Upper lobe of left lung (tissue), 6 donors: ENCODE results near the gene ADRA2A. TPM values are rescaled to one million over a fixed set of nuclear protein-coding genes. Genes with fewer than 3 reads are reported as not detected.

Experiments
- ATAC-seq, 2 donors: fragments of 200-7000 bp; cut with Tn5 transposase; one replicate each; pipeline ENCODE4 v1.9.1; 2022; ENCODE audit warnings: mild to moderate bottlenecking in 2 of 2, moderate library complexity in 2 of 2; ENCODE audit not compliant: low FRiP score in 2 of 2
- DNase-seq, 2 donors: peaks; one replicate each; pipeline ENCODE4 v3.0.0-alpha.2; 2019 to 2020
- H3K27ac ChIP-seq, 4 donors: fragments of 200-600 bp; sonication (generic); one replicate each; pipeline ENCODE4 v1.5.1; 2016 to 2019
- H3K27me3 ChIP-seq, 4 donors: fragments of 200-600 bp; sonication (generic); one replicate each; pipeline ENCODE4 v1.5.1; 2017 to 2019
- H3K36me3 ChIP-seq, 4 donors: fragments of 200-600 bp; sonication (generic); one replicate each; pipeline ENCODE4 v1.5.1; 2016 to 2019
- H3K4me1 ChIP-seq, 4 donors: fragments of 200-600 bp; sonication (generic); one replicate each; pipeline ENCODE4 v1.5.1; 2018 to 2019
- H3K4me3 ChIP-seq, 4 donors: fragments of 200-600 bp; sonication (generic); one replicate each; pipeline ENCODE4 v1.5.1; 2017 to 2019; ENCODE audit warnings: mild to moderate bottlenecking in 2 of 4, moderate library complexity in 1 of 4
- H3K9me3 ChIP-seq, 4 donors: fragments of 200-600 bp; sonication (generic); one replicate each; pipeline ENCODE4 v1.5.1; 2018 to 2019
- EP300 ChIP-seq, 4 donors: sonication (generic); formaldehyde crosslinking; IDR thresholded peaks; one replicate each; pipeline ENCODE4 v1.5.1; 2017; ENCODE audit warnings: antibody characterized with exemption in 4 of 4, control low read depth in 2 of 4
- POLR2A ChIP-seq, 4 donors: fragments of 450-650 bp; IDR thresholded peaks; one replicate each; pipeline ENCODE4 v1.5.1; 2016 to 2017; ENCODE audit warnings: antibody characterized with exemption in 4 of 4, mild to moderate bottlenecking in 2 of 4
- POLR2AphosphoS5 ChIP-seq, 2 donors: sonication (generic); formaldehyde crosslinking; IDR thresholded peaks; one replicate each; pipeline ENCODE4 v1.5.1; 2017; ENCODE audit warnings: antibody characterized with exemption in 2 of 2
- WGBS, 2 donors: methylation state at CpG; one replicate each; pipeline ENCODE4 v1.1.5; 2017 to 2018; 5-methylcytosine and 5-hydroxymethylcytosine counted together
- total RNA-seq, 6 donors: library from RNA; depleted of rRNA in 4 of 6; stranded (reverse); fragments of >200 nt in 4 of 6; gene quantifications; one replicate each; pipeline versions ENCODE4 v1.1.0 to v1.2.1, GENCODE V29; 2016 to 2021
- TF ChIP-seq, protein P1 (sequence below), 6 experiments: fragments of 450-650 bp in 4 of 6; fragments of 200-600 bp in 2 of 6; sonication (generic) in 2 of 6; IDR thresholded peaks; one replicate each; pipeline ENCODE4 v1.5.1; 2016 to 2019; ENCODE audit warnings: antibody characterized with exemption in 6 of 6
- donor health status: DM: no; HTN: no; CAD: no; lungs with moderate emphysema.
- donor health status: DM: no; HTN: yes; CAD: no; lungs with severe emphysema.

ADRA2A gene
- total RNA-seq, 6 donors from 2014 or later: 1.5 to 5.6 (median 2.5) TPM

DNA sequence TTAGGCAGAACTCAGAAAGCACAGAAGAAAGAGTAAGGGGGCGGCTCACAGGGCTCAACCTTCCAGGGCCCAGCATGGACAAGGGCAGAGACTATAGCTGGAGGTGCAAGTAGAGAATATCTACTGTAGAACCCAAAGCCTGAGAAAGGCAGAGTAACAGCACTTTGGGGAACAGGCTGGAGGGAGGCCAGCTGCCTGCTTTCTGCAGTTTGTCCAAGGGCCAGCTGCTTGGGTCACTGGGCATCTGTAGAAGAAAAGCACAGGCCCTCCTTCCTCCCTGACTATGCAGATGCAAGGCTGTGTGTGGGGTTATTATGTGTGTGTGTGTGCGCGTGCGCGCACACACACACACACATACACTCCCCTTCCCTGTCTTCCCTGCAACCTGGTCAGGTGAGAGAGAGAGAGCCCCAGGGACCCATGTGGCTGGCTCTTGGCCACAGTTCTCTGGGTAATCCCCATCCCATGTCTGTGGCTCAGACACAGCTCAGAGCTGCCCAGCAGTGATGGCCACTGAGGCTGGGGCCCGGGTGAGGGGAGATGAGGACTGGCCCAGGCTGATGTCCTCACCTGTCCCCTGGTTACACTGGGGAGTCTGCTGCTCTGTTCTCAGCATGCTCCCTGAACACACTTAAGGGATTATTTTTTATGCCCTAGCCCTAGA is 9.0 kb downstream of the ADRA2A start:
- Histone ChIP-seq H3K27ac (no peak overlapping the region), H3K27me3 (no peaks in the 10 kb centered on the region), H3K36me3 (no peaks in the 10 kb centered on the region), H3K4me1 (no peaks in the 10 kb centered on the region), H3K4me3 (no peak overlapping the region), H3K9me3 (no peaks in the 10 kb centered on the region)
- DNase-seq (no peak), ATAC-seq (no peak)
- WGBS, 2 donors: 87 to 91% methylated on average over 6 of the region's 6 CpGs
- no peak for TF ChIP-seq EP300 (IDR thresholded peaks at IDR 0.05)
- no peak for TF ChIP-seq POLR2AphosphoS5 (IDR thresholded peaks at IDR 0.05)

DNA sequence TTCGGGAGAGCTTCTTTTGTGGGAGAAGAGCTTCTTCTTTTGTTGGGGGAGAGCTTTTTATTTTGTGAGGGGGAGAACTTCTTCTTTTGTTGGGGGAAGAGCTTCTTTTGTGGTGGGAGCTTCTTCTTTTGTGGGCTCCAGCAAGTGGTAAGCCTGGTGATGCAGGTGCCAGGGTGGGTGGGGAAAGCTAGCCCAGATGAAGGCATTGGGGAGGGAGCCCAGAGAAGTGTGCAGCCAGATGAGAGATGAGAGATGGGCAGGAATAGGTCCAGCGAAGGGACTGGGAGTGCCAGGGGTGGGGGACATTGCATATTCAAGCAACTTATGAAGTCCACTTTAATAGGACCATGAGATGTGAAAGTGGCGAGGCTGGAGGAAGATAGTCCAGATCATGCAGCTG is 9.7 kb downstream of the ADRA2A start:
- TF ChIP-seq EP300 (IDR thresholded peaks at IDR 0.05): no peak
- Histone ChIP-seq H3K4me3 (no peak overlapping the region), H3K27ac (no peak overlapping the region), H3K27me3 (no peaks in the 10 kb centered on the region), H3K4me1 (no peaks in the 10 kb centered on the region), H3K9me3 (no peaks in the 10 kb centered on the region), H3K36me3 (no peaks in the 10 kb centered on the region)
- DNase-seq (no peak), ATAC-seq (no peak)
- WGBS, 2 donors: 55 to 62% methylated on average over 3 of the region's 3 CpGs

DNA sequence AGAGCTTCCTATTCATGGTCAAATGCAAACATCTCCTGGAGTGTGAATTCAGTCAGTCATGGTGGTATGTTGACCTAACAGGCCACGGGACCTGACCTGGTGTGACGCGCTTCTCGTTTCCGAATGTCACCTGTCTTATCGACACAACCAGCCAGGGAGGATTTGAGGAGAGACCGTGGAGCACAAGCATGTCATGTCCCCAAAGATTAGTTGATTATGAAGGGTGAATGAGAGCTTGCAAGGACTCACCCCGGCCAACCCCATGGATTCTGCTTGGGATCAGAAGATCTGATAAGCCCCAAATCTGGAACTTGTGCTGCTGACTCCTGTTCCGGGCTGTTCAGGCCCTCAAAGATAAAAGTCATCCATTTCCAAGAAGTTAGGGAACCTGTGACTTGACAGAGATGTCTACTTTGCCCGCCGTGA is 10.5 kb downstream of the ADRA2A start:
- Histone ChIP-seq H3K36me3 (no peaks in the 10 kb centered on the region), H3K4me3 (no peak overlapping the region), H3K9me3 (no peaks in the 10 kb centered on the region), H3K27ac (no peak overlapping the region), H3K4me1 (no peaks in the 10 kb centered on the region), H3K27me3 (no peaks in the 10 kb centered on the region)
- 79 to 89% methylated on average over 11 of the region's 11 CpGs for WGBS, 2 donors
- DNase-seq (no peak), ATAC-seq (no peak)
- TF ChIP-seq EP300 (IDR thresholded peaks at IDR 0.05): no peak
- TF ChIP-seq, protein P1, sequence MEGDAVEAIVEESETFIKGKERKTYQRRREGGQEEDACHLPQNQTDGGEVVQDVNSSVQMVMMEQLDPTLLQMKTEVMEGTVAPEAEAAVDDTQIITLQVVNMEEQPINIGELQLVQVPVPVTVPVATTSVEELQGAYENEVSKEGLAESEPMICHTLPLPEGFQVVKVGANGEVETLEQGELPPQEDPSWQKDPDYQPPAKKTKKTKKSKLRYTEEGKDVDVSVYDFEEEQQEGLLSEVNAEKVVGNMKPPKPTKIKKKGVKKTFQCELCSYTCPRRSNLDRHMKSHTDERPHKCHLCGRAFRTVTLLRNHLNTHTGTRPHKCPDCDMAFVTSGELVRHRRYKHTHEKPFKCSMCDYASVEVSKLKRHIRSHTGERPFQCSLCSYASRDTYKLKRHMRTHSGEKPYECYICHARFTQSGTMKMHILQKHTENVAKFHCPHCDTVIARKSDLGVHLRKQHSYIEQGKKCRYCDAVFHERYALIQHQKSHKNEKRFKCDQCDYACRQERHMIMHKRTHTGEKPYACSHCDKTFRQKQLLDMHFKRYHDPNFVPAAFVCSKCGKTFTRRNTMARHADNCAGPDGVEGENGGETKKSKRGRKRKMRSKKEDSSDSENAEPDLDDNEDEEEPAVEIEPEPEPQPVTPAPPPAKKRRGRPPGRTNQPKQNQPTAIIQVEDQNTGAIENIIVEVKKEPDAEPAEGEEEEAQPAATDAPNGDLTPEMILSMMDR (IDR thresholded peaks at IDR 0.05): no peak
- no peak for TF ChIP-seq POLR2AphosphoS5 (IDR thresholded peaks at IDR 0.05)
- TF ChIP-seq POLR2A (IDR thresholded peaks at IDR 0.05): no peak

DNA sequence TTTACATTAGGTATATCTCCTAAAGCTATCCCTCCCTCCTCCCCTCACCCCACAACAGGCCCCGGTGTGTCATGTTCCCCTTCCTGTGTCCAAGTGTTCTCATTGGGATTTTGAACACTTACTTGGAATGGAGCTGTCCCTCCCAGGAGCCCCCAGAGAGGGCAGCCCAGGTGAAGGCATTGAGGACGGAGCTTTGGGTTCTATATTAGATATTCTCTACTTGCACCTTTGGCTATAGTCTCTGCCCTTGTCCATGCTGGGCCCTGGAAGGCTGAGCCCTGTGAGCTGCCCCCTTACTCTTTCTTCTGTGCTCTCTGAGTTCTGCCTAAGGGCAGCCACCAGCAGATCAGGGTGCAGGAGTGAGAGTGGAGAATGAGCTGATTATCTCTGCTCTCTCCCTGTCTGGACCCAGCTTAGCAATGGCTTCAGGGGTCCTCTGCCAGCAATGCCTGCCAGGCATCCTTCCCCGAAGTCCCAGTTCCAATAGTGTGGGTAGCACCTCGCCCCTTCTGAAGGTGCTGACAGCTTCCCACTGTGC is 11.2 kb downstream of the ADRA2A start:
- no peaks in the 10 kb centered on the region for H3K27me3 ChIP-seq
- no peak overlapping the region for H3K4me3 ChIP-seq
- no peak overlapping the region for H3K27ac ChIP-seq
- H3K9me3 ChIP-seq: no peaks in the 10 kb centered on the region
- TF ChIP-seq POLR2AphosphoS5 (IDR thresholded peaks at IDR 0.05) (no peak), POLR2A (IDR thresholded peaks at IDR 0.05) (no peak), EP300 (IDR thresholded peaks at IDR 0.05) (no peak)
- TF ChIP-seq, protein P1 (IDR thresholded peaks at IDR 0.05): no peak
- WGBS, 2 donors: 81 to 89% methylated on average over 3 to 4 of the region's 4 CpGs
- DNase-seq (no peak), ATAC-seq (no peak)
- no peaks in the 10 kb centered on the region for H3K4me1 ChIP-seq
- no peaks in the 10 kb centered on the region for H3K36me3 ChIP-seq

DNA sequence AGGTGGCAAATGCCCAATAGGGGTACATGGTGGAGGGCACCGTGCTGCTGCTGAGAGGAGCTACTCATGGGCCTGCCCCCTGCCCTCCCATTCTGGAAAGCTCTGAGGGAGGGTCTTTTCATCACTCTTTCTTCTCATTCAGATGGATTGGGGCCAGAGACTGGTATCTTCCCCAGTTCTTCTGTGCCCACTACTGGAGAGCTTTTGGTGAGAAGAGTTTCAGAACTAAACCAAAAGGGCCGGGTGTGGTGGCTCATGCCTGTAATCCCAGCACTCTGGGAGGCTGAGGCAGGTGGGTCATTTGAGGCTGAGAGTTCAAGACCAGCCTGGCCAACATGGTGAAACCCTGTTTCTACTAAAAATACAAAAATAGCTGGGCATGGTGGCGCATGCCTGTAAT is 12.5 kb downstream of the ADRA2A start:
- Histone ChIP-seq H3K4me3 (no peak overlapping the region), H3K4me1 (no peaks in the 10 kb centered on the region), H3K9me3 (no peaks in the 10 kb centered on the region), H3K36me3 (no peaks in the 10 kb centered on the region), H3K27me3 (no peaks in the 10 kb centered on the region), H3K27ac (no peak overlapping the region)
- ATAC-seq (no peak), DNase-seq (no peak)
- TF ChIP-seq EP300 (IDR thresholded peaks at IDR 0.05) (no peak), POLR2AphosphoS5 (IDR thresholded peaks at IDR 0.05) (no peak), POLR2A (IDR thresholded peaks at IDR 0.05) (no peak)
- TF ChIP-seq, protein P1 (IDR thresholded peaks at IDR 0.05): no peak
- 84 to 91% methylated on average over 3 of the region's 3 CpGs for WGBS, 2 donors

DNA sequence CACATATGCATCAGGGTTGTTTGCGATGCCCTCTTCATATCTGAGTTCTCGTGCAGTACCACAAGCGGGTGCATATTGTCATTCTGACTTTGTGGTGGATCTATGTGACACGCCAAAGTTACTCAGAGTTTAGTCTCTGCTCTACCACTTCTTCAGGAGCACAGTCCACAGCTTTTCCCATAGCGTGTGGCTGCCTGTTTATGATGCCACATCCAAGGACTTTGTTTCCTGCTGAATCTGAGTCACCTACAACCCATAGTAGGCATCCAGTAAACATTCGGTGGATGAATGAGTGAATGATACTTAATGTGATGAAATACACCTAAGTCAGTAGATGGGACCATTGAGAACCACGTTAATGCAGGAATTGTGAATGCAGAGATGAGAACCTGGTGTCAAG is 15.0 kb downstream of the ADRA2A start:
- no peaks in the 10 kb centered on the region for H3K36me3 ChIP-seq
- TF ChIP-seq POLR2A (IDR thresholded peaks at IDR 0.05) (no peak), POLR2AphosphoS5 (IDR thresholded peaks at IDR 0.05) (no peak), EP300 (IDR thresholded peaks at IDR 0.05) (no peak)
- TF ChIP-seq, protein P1 (IDR thresholded peaks at IDR 0.05): no peak
- no peaks in the 10 kb centered on the region for H3K27me3 ChIP-seq
- ATAC-seq (no peak), DNase-seq (no peak)
- 82 to 90% methylated on average over 7 of the region's 7 CpGs for WGBS, 2 donors
- no peaks in the 10 kb centered on the region for H3K4me1 ChIP-seq
- H3K4me3 ChIP-seq: no peak overlapping the region
- no peak overlapping the region for H3K27ac ChIP-seq
- H3K9me3 ChIP-seq: no peaks in the 10 kb centered on the region
